ENCODE results near the gene SWSAP1. TPM values are rescaled to one million over a fixed set of nuclear protein-coding genes. Genes with fewer than 3 reads are reported as not detected.
A peak's percentile ranks its signal among the peaks of the same experiment; 100 is the strongest.

Gene SWSAP1
- total and polyA plus RNA-seq, 2 of the 4 experiments (the other 2 are of a cell fraction), result 0.36 to 1.6 TPM

GRCh38 chr19:11422163-11423065 lies 47.9 kb downstream of the SWSAP1 start:
- Histone ChIP-seq H4K20me1 (ENCODE audit: insufficient read depth, low read length) (no peaks in the 10 kb centered on the region), H2BK15ac (ENCODE audit: low read depth, low read length) (no peak overlapping the region), H4K8ac (ENCODE audit: low read depth in 2 of 2, low read length in 2 of 2) (no peak overlapping the region; a peak in 1 of 4 replicates), H2AK5ac (ENCODE audit: low read depth, low read length) (no peak overlapping the region), H2BK20ac (ENCODE audit: low read depth, low read length) (no peak overlapping the region), H3K9ac (ENCODE audit: low read depth, low read length) (no peak overlapping the region), H3K18ac (ENCODE audit: low read depth, low read length) (no peak overlapping the region), H3K56ac (ENCODE audit: extremely low read depth, insufficient read depth, low read length) (no peak overlapping the region), H3K4me3 (ENCODE audit: insufficient read depth, low read depth, low read length) (peak overlapping the region; percentile 12; the same call in 1 of the 2 replicates), H3K79me1 (ENCODE audit: low read depth in 1 of 2, low read length in 2 of 2) (no peaks in the 10 kb centered on the region), H2AK9ac (replicated peaks; ENCODE audit: low read depth, low read length, poor library complexity) (no peak overlapping the region), H3K9me1 (ENCODE audit: insufficient read depth, low read length) (no peaks in the 10 kb centered on the region), H4K91ac (ENCODE audit: insufficient read depth, low read depth, low read length) (no peak overlapping the region), H3K27ac (ENCODE audit: insufficient read depth, low read length) (no peak overlapping the region), H3K36me3 (ENCODE audit: control insufficient read depth, insufficient read depth, low read length) (no peaks in the 10 kb centered on the region), H3K23ac (ENCODE audit: low read depth, low read length) (no peak overlapping the region), H3K4me1 (ENCODE audit: control insufficient read depth, insufficient read depth, low read length) (peaks cover 2% of the 10 kb centered on the region; the same call in 1 of the 2 replicates), H3K4ac (ENCODE audit: low read depth, low read length) (no peak overlapping the region), H3K14ac (replicated peaks; ENCODE audit: low read depth, low read length) (no peak overlapping the region), H3K9me3 (ENCODE audit: control insufficient read depth, insufficient read depth, low read length) (no peaks in the 10 kb centered on the region), H2BK120ac (ENCODE audit: low read depth, low read length) (no peak overlapping the region), H2BK5ac (ENCODE audit: low read depth, low read length, poor library complexity, severe bottlenecking) (no peak overlapping the region), H3K27me3 (ENCODE audit: control insufficient read depth, insufficient read depth, low read length) (peaks cover 44% of the 10 kb centered on the region), H3K4me2 (ENCODE audit: low read depth, low read length) (peak overlapping the region; percentile 46; the same call in 1 of the 2 replicates), H4K5ac (ENCODE audit: low read depth, low read length) (no peak overlapping the region), H2AFZ (replicated peaks; ENCODE audit: low read length, poor library complexity) (peak overlapping the region; percentile 78)
- in situ Hi-C loops (cut with MboI; ENCODE audit: low sequenced_read_pairs) (no loop called here), dilution Hi-C loops (cut with HindIII; ENCODE audit: low sequenced_read_pairs, unreplicated experiment) (no loop called here), intact Hi-C loops (cut with micrococcal nuclease) (loop anchor here (5.0 kb wide), 1 partner anchor 40 kb away; the partner anchor contains the start of gene EPOR)
- CTCF ChIA-PET, result interaction anchor here (1.2 to 1.5 kb wide), 2 partner anchors 13 to 41 kb away, joined by 4 read pairs; partner anchors contain the start of genes ODAD3 and PRKCSH
- BruUV-seq (replicated peaks), result no TSS peak
- DNase-seq, result no peak
- 27% methylated on average over 10 of the region's 56 CpGs; no CpG with 5 or more reads in 1 of the 2 experiments for WGBS, 2 experiments (ENCODE audit: extremely low coverage in 2 of 2, insufficient read length in 1 of 2)
- POLR2A ChIA-PET (ENCODE audit: unreplicated experiment), result no interaction called here
- TF ChIP-seq MAZ (IDR thresholded peaks at IDR 0.05; ENCODE audit: borderline replicate concordance, low read depth, low read length), result no peak
- no peak for TF ChIP-seq MAFK (IDR thresholded peaks at IDR 0.05; ENCODE audit: low read depth, low read length)
- no peak for TF ChIP-seq CTCF (conservative IDR thresholded peaks at IDR 0.05; ENCODE audit: low read depth, low read length)
- TF ChIP-seq FOS (IDR thresholded peaks at IDR 0.05; ENCODE audit: low read depth, low read length), result no peak
- no peak for TF ChIP-seq SMC3 (IDR thresholded peaks at IDR 0.05; ENCODE audit: low read depth, low read length)
- TF ChIP-seq MXI1 (IDR thresholded peaks at IDR 0.05; ENCODE audit: borderline replicate concordance, low read depth, low read length), result no peak
- no peak for TF ChIP-seq CEBPB (IDR thresholded peaks at IDR 0.05; ENCODE audit: low read depth, low read length)
- no peak for TF ChIP-seq NFE2L2 (IDR thresholded peaks at IDR 0.05; ENCODE audit: low read depth, low read length)
- ATAC-seq (ENCODE audit: low read depth), result peak; percentile 68

Data from IMR-90 (cell line).